Astrocyte (in vitro differentiated cells and primary cell): ENCODE measurements around the gene GMDS. TPM values are rescaled to one million over a fixed set of nuclear protein-coding genes. Genes with fewer than 3 reads are reported as not detected.

ENCODE experiments used
- DNase-seq: peaks from one replicate; pipeline ENCODE4 v3.0.0-alpha.2; 2010; ENCODE audit warnings: low read depth
- FAIRE-seq: peaks from 2 replicates; lab custom pipeline; 2011; peaks lifted over from hg19 to GRCh38; lab: Jason Lieb, UNC
- H2AFZ ChIP-seq: 2 replicates; pipeline ENCODE4 v1.6.0; 2012; ENCODE audit warnings: low read depth, low read length, inconsistent platforms
- H3K27ac ChIP-seq: 2 replicates; pipeline ENCODE4 v1.5.1; 2011; ENCODE audit warnings: low read depth, low read length, inconsistent platforms
- H3K27me3 ChIP-seq: 2 replicates; pipeline ENCODE4 v1.6.0; 2011; ENCODE audit warnings: low read length, inconsistent platforms; ENCODE audit not compliant: insufficient read depth
- H3K36me3 ChIP-seq: 2 replicates; pipeline ENCODE4 v1.5.1; 2011; ENCODE audit warnings: low read length, inconsistent platforms; ENCODE audit not compliant: insufficient read depth
- H3K4me1 ChIP-seq: 2 replicates; pipeline ENCODE4 v1.5.1; 2011; ENCODE audit warnings: low read length, inconsistent platforms; ENCODE audit not compliant: insufficient read depth
- H3K4me2 ChIP-seq: 2 replicates; pipeline ENCODE4 v1.6.0; 2012; ENCODE audit warnings: low read length, inconsistent platforms
- H3K4me3 ChIP-seq: 2 replicates; pipeline ENCODE4 v1.5.1; 2011; ENCODE audit warnings: low read depth, mild to moderate bottlenecking, low read length, inconsistent platforms; ENCODE audit not compliant: insufficient read depth
- H3K79me2 ChIP-seq: 2 replicates; pipeline ENCODE4 v1.6.0; 2012; ENCODE audit warnings: mild to moderate bottlenecking, low read length, inconsistent platforms; ENCODE audit not compliant: insufficient read depth
- H3K9ac ChIP-seq: 2 replicates; pipeline ENCODE4 v1.6.0; 2012; ENCODE audit warnings: mild to moderate bottlenecking, low read length, inconsistent platforms
- H3K9me3 ChIP-seq: 2 replicates; pipeline ENCODE4 v1.5.1; 2012; ENCODE audit warnings: low read depth, mild to moderate bottlenecking, low read length, inconsistent platforms; ENCODE audit not compliant: insufficient read depth
- H4K20me1 ChIP-seq: 2 replicates; pipeline ENCODE4 v1.6.0; 2012; ENCODE audit warnings: low read length, inconsistent platforms; ENCODE audit not compliant: insufficient read depth
- H3K27ac Mint-ChIP-seq: one replicate; pipeline ENCODE4 v1.8.0; 2021; ENCODE audit warnings: mild to moderate bottlenecking, mixed read lengths; ENCODE audit not compliant: unreplicated experiment
- H3K27me3 Mint-ChIP-seq: one replicate; pipeline ENCODE4 v1.8.0; 2021; ENCODE audit warnings: low read depth, mixed read lengths; ENCODE audit not compliant: unreplicated experiment
- H3K36me3 Mint-ChIP-seq: one replicate; pipeline ENCODE4 v1.8.0; 2021; ENCODE audit warnings: low read depth, mixed read lengths; ENCODE audit not compliant: unreplicated experiment
- H3K4me1 Mint-ChIP-seq: one replicate; pipeline ENCODE4 v1.8.0; 2021; ENCODE audit warnings: low read depth, mixed read lengths; ENCODE audit not compliant: unreplicated experiment
- H3K4me3 Mint-ChIP-seq: one replicate; pipeline ENCODE4 v1.8.0; 2021; ENCODE audit warnings: mild to moderate bottlenecking, moderate library complexity, mixed read lengths; ENCODE audit not compliant: unreplicated experiment
- H3K9me3 Mint-ChIP-seq: one replicate; pipeline ENCODE4 v1.8.0; 2021; ENCODE audit warnings: mild to moderate bottlenecking, mixed read lengths; ENCODE audit not compliant: unreplicated experiment
- EZH2 ChIP-seq: IDR thresholded peaks from 2 replicates; pipeline ENCODE4 v1.6.1; 2012; ENCODE audit warnings: mild to moderate bottlenecking, low read length, inconsistent platforms; ENCODE audit not compliant: insufficient read depth
- total RNA-seq: library from RNA; stranded (reverse); gene quantifications from 2 replicates; pipeline ENCODE4 v1.2.1, GENCODE V29; 2021
- TF ChIP-seq, protein P1 (sequence below): IDR thresholded peaks from 2 replicates; pipeline ENCODE4 v1.5.1; 2011; ENCODE audit warnings: low read depth, mild to moderate bottlenecking, inconsistent platforms, low read length, moderate library complexity; ENCODE audit not compliant: insufficient read depth

Gene GMDS
- total RNA-seq, 1 donor from 2014 or later = 9.4 TPM

DNA sequence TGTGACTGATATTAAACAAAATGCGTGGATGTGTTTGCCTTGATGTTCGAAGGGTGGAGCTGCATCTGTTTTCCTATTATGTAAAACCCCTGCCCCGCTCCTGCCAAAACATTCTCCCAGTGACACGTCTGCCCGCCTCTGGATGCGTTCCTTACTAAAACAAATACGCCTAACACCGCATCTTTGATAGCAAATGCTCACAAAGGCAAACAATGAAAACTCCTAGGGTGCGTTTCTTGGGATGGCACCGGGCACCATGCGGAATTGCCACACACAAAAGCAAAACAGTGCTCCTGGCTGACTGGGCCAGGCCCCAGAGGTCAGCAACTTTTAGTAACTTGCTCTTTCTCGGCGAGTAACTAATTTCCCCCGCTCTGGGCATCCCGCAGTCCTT is 644.6 kb downstream of the GMDS start:
- Histone ChIP-seq H3K4me2 (no peak overlapping the region), H3K27ac (no peak overlapping the region), H3K9me3 (no peaks in the 10 kb centered on the region), H3K27me3 (peaks cover 67% of the 10 kb centered on the region), H2AFZ (no peak overlapping the region), H3K4me3 (no peak overlapping the region), H3K36me3 (no peaks in the 10 kb centered on the region), H3K4me1 (peaks cover 6% of the 10 kb centered on the region), H3K9ac (no peak overlapping the region), H3K79me2 (no peaks in the 10 kb centered on the region), H4K20me1 (peaks cover 5% of the 10 kb centered on the region)
- FAIRE-seq = no peak
- Mint-ChIP-seq H3K9me3 (no peaks in the 10 kb centered on the region), H3K36me3 (no peaks in the 10 kb centered on the region), H3K4me3 (no peak overlapping the region), H3K27me3 (peaks cover 57% of the 10 kb centered on the region), H3K27ac (no peak overlapping the region), H3K4me1 (peaks cover 5% of the 10 kb centered on the region)
- DNase-seq = no peak
- TF ChIP-seq EZH2 = no peak
- TF ChIP-seq, protein P1, sequence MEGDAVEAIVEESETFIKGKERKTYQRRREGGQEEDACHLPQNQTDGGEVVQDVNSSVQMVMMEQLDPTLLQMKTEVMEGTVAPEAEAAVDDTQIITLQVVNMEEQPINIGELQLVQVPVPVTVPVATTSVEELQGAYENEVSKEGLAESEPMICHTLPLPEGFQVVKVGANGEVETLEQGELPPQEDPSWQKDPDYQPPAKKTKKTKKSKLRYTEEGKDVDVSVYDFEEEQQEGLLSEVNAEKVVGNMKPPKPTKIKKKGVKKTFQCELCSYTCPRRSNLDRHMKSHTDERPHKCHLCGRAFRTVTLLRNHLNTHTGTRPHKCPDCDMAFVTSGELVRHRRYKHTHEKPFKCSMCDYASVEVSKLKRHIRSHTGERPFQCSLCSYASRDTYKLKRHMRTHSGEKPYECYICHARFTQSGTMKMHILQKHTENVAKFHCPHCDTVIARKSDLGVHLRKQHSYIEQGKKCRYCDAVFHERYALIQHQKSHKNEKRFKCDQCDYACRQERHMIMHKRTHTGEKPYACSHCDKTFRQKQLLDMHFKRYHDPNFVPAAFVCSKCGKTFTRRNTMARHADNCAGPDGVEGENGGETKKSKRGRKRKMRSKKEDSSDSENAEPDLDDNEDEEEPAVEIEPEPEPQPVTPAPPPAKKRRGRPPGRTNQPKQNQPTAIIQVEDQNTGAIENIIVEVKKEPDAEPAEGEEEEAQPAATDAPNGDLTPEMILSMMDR = no peak

DNA sequence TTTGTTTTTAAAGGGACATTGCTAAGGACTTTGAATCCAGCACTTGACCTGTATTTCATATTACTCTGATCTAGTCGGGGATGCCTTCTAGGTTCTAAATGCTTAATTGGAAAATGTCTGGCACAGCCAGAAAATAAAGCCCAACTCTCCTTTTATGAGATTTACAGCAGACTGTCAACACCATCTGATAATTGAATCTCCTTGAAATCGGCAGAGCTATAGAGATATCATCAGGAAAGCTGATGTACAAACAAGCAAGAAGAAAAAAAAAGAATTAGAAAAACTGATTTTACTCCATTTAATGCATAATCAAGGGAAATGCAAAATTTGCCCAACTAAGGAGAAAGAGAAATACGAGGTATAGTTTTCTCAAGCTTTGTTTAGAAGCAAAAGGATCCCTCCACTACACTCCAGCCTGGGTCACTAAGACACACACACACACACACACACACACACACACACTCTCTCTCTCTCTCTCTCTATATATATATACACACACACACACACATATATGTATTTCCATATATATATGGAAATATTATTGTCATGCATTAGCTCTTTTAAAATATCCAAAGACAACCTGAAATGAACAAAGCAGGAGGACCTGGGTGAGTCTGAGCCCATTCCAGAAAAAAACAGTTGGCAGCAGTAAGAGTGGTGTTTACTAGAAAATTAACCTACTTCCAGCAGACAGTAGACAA is 645.2 kb downstream of the GMDS start:
- H3K4me1 Mint-ChIP-seq = peaks cover 4% of the 10 kb centered on the region
- H3K36me3 Mint-ChIP-seq = no peaks in the 10 kb centered on the region
- FAIRE-seq (no peak), DNase-seq (no peak)
- no peak overlapping the region for H3K27ac ChIP-seq
- peaks cover 61% of the 10 kb centered on the region for H3K27me3 ChIP-seq
- H3K27ac Mint-ChIP-seq = no peak overlapping the region
- H3K4me3 ChIP-seq = no peak overlapping the region
- no peak for TF ChIP-seq EZH2
- TF ChIP-seq, protein P1 = no peak
- H3K9me3 Mint-ChIP-seq = no peaks in the 10 kb centered on the region
- no peaks in the 10 kb centered on the region for H4K20me1 ChIP-seq
- H3K4me3 Mint-ChIP-seq = no peak overlapping the region
- no peak overlapping the region for H2AFZ ChIP-seq
- no peak overlapping the region for H3K9ac ChIP-seq
- H3K4me1 ChIP-seq = peaks cover 6% of the 10 kb centered on the region
- no peaks in the 10 kb centered on the region for H3K36me3 ChIP-seq
- no peaks in the 10 kb centered on the region for H3K79me2 ChIP-seq
- no peaks in the 10 kb centered on the region for H3K9me3 ChIP-seq
- H3K4me2 ChIP-seq = no peak overlapping the region
- H3K27me3 Mint-ChIP-seq = peaks cover 52% of the 10 kb centered on the region

DNA sequence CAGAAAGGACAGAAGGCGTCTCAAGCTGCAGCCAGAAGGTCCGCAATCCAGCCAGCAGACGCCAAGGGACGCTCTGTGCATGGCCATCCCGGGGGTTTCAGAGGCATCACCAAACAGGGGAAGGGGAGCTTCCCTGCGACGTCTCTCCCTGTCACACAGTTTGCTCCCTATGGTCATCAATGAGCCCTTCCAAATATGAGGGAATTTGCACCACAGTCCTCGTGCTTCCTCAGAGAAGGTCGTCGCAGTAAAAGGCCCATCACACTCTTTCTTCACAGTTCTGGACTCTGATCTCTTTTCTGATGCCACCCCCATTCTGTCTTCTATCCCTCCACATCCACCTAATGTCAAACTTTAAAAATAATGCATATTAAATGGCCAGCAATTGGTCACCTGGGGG is 645.9 kb downstream of the GMDS start:
- TF ChIP-seq, protein P1 = no peak
- TF ChIP-seq EZH2 = no peak
- no peaks in the 10 kb centered on the region for H3K79me2 ChIP-seq
- Mint-ChIP-seq H3K9me3 (no peaks in the 10 kb centered on the region), H3K27me3 (peaks cover 52% of the 10 kb centered on the region), H3K4me1 (peaks cover 4% of the 10 kb centered on the region), H3K4me3 (no peak overlapping the region), H3K27ac (no peak overlapping the region), H3K36me3 (no peaks in the 10 kb centered on the region)
- H3K4me3 ChIP-seq = no peak overlapping the region
- H4K20me1 ChIP-seq = no peaks in the 10 kb centered on the region
- no peak overlapping the region for H2AFZ ChIP-seq
- H3K4me2 ChIP-seq = no peak overlapping the region
- no peaks in the 10 kb centered on the region for H3K36me3 ChIP-seq
- H3K9ac ChIP-seq = no peak overlapping the region
- no peaks in the 10 kb centered on the region for H3K9me3 ChIP-seq
- no peak overlapping the region for H3K27ac ChIP-seq
- FAIRE-seq = no peak
- DNase-seq = no peak
- H3K4me1 ChIP-seq = peaks cover 1% of the 10 kb centered on the region
- peaks cover 54% of the 10 kb centered on the region for H3K27me3 ChIP-seq
